Right cardiac atrium (tissue), 5 donors: ENCODE results near the gene OGFOD1. TPM values are rescaled to one million over a fixed set of nuclear protein-coding genes. Genes with fewer than 3 reads are reported as not detected.

Experiments used
- ATAC-seq, 2 donors: fragments of 200-7000 bp; cut with Tn5 transposase; one replicate each; pipeline versions ENCODE4 v1.8.0 to v1.9.1; 2020; ENCODE audit warnings: moderate library complexity in 2 of 2, mild to moderate bottlenecking in 1 of 2
- DNase-seq, 3 donors: peaks; one replicate each; pipeline ENCODE4 v3.0.0-alpha.2; 2020
- H3K27ac ChIP-seq: one replicate; pipeline ENCODE4 v1.5.1; 2013; ENCODE audit warnings: mild to moderate bottlenecking, low read length, control low read depth, moderate library complexity
- H3K27me3 ChIP-seq: one replicate; pipeline ENCODE4 v1.6.1; 2013; ENCODE audit not compliant: control insufficient read depth, insufficient read depth
- H3K4me1 ChIP-seq: one replicate; pipeline ENCODE4 v1.6.1; 2013; ENCODE audit warnings: low read length; ENCODE audit not compliant: control insufficient read depth, insufficient read depth
- H3K4me3 ChIP-seq: one replicate; pipeline ENCODE4 v1.5.1; 2013; ENCODE audit warnings: low read length, control low read depth
- H3K9me3 ChIP-seq: one replicate; pipeline ENCODE4 v1.6.1; 2013; ENCODE audit warnings: low read length; ENCODE audit not compliant: control insufficient read depth
- WGBS: extraction: QIAGEN DNeasy Blood & Tissue Kit; methylation state at CpG from one replicate; pipeline ENCODE4 v1.1.7; 2013; 5-methylcytosine and 5-hydroxymethylcytosine counted together
- intact Hi-C, 4 donors: fragments of 100-400 bp; cut with DNase I; formaldehyde crosslinking; loops; one replicate each; pipeline versions ENCODE4 v1.11.0 to v1.14.0; 2022 to 2023
- polyA plus RNA-seq: library from polyadenylated mRNA; stranded (reverse); fragments of 200-250 nt; gene quantifications from one replicate; pipeline ENCODE4 v1.2.3, GENCODE V29; 2013
- total RNA-seq, 4 donors: library from RNA; stranded (reverse); fragmentation: NEBNext Ultra II Directional; extraction: Animal tissue kit (Norgen Biotek cat#: 25700); gene quantifications; one replicate each; pipeline ENCODE4 v1.2.1, GENCODE V29; 2021
- donor health status: healthy with polysubstance abuse.
- donor health status: DM: no; HTN: yes; CAD: no.
- donor health status: DM: no; HTN: no; CAD: no.
- donor health status: DM: no; HTN: yes; CAD: no; lungs with severe emphysema.
- donor health status: DM: yes; HTN: yes; CAD: no.

OGFOD1 gene
- total and polyA plus RNA-seq, 5 donors, result 15.5 to 32.8 (median 29.2) TPM

DNA sequence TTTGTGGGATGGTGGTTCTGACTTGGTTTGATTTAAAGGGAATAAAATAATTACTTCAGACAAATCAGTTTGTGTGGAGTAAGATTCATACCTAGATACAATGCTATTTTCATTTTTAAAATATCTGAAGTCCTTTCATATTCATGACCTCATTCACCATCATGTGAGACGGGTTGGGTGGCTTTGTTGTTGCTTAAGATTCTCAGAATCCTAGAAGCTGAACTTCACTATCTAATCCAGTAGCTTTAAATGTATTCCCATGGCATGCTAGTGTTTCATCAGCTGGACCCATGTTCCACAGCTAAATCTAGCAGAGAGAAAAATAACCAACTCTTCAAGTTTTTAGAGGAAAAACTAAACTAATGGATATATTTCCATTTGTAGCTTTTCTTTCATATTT is 23.3 kb upstream of the OGFOD1 start:
- Histone ChIP-seq H3K27me3 (no peaks in the 10 kb centered on the region), H3K27ac (no peak overlapping the region), H3K9me3 (no peaks in the 10 kb centered on the region), H3K4me3 (no peak overlapping the region), H3K4me1 (no peaks in the 10 kb centered on the region)
- no peak for ATAC-seq
- no peak for DNase-seq
- intact Hi-C loops, result no loop called here
- 49% methylated on average over 1 of the region's 1 CpG for WGBS

DNA sequence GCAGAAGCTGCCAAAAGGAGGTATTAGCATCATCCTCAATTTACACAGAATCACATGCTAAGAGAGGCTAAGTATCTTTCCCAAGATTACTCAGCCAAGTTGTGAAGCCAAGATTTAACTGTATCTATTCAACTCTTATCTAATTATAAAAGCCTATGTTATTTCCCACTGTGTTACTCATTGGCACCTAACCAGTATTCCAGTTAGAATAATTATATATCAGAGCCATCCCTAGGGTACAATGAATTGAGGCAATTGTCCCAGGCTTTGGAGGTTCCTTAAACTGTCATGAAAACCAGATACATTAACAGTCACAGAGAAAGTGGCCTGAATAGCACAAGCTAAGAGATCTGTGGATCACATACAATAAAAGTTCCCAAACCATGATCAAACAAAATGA is 15.1 kb upstream of the OGFOD1 start:
- Histone ChIP-seq H3K27ac (no peak overlapping the region), H3K27me3 (no peaks in the 10 kb centered on the region), H3K9me3 (no peaks in the 10 kb centered on the region), H3K4me3 (no peak overlapping the region), H3K4me1 (no peaks in the 10 kb centered on the region)
- no peak for DNase-seq
- intact Hi-C loops, result no loop called here
- no peak for ATAC-seq

DNA sequence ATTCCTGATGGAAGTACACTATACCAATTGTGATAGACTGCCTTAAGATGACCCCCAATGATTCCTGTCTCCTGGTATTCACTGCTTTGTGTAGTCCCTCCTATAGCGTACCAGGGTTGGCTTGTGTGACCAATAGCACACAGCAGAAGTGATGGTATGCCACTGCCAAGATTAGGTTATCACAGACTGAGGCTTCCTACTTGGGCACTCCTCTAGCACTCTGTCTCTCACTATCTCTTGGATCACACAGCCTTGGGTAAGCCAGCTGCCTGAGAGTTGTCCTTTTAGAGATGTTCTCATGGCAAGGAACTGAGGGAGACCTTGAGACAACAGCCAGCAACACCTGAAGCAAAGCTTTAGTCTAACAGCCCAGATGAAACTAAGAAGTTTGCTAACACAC is 13.3 kb upstream of the OGFOD1 start:
- Histone ChIP-seq H3K9me3 (no peaks in the 10 kb centered on the region), H3K27ac (no peak overlapping the region), H3K27me3 (no peaks in the 10 kb centered on the region), H3K4me1 (no peaks in the 10 kb centered on the region), H3K4me3 (no peak overlapping the region)
- DNase-seq, result no peak
- intact Hi-C loops, result no loop called here
- peak in 1 of 2 donors; percentile 69 for ATAC-seq
- 79% methylated on average over 1 of the region's 1 CpG for WGBS

DNA sequence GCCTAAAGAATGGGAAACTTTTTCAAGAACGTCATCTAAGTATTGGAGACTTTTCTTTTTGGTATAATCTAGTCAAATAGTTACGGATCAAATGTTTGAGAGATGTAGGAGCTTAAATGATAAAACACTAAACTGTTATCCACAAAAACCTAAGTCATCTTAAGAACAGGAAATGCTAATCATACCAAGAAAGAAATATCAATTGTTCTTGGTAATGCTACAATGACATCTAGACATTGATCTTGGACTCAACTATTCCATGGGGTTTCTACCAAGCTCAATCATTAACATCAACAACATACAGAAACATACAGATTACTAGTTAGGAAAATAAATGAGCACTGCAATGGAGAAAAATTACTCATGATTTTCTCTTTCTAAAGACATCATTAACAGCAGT is 4.1 kb upstream of the OGFOD1 start:
- no peak for ATAC-seq
- WGBS, result 59% methylated on average over 2 of the region's 2 CpGs

DNA sequence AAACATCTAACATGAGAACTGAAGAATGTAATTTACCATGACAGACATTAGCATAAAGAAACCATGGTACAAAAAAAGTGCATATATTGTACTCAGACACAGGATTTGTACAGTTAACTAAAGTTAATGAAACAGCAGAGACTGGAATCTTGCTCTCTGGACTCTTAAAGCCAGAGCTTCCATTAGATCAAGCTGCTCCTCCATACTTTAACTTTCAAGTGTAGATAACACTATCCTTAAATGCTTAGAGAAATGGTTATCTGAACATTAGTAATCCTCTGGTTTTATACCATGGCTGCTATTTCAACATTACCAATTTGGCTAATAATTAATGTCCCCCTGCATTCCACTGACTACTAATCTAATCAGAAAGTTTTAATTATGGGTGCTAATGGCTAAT is 3.3 kb upstream of the OGFOD1 start:
- Histone ChIP-seq H3K4me1 (peaks cover 7% of the 10 kb centered on the region), H3K27me3 (no peaks in the 10 kb centered on the region), H3K27ac (no peak overlapping the region), H3K9me3 (no peaks in the 10 kb centered on the region), H3K4me3 (no peak overlapping the region)
- DNase-seq (no peak), ATAC-seq (no peak)
- intact Hi-C loops, result no loop called here

More for the DNA sequence above, 4.1 kb upstream of the OGFOD1 start:
- Histone ChIP-seq H3K27me3 (no peaks in the 10 kb centered on the region), H3K9me3 (no peaks in the 10 kb centered on the region), H3K4me3 (no peak overlapping the region), H3K27ac (no peak overlapping the region), H3K4me1 (peaks cover 4% of the 10 kb centered on the region)
- DNase-seq, result no peak
- intact Hi-C loops, result no loop called here

DNA sequence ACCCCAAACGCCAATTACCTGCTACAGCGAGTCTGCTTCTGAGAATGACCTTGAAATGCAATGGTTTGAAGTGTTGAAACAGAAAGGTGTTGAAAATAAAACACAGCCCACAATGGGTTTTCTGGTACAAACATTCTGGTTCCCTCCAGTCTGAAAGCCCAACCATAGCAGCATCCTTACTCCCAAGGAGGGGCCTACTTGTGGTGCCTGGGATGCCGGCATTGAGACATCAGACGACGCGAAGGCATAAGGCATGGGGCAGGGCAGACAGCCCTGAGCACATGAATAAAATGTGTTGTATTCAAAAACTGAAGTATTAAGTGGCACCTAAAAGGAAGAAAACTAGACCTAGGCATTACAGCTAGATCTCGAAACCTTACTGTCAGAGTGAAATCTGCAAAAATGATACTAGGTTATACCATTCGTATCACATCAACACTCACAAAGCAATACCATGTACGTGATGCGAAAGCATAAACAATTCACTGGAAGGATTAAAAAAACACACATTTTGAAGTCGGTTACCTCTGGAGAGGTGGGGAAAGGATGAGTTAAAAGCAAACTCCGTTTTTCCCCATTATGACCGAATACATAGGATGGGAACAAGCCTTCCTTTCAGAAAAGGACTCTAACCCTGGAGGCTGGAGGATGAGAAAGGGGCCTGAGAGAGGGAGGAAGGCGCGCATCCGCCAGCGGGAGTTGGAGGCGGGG is 924 bp upstream of the OGFOD1 start:
- intact Hi-C loops, result no loop called here
- Histone ChIP-seq H3K4me1 (peaks cover 7% of the 10 kb centered on the region), H3K9me3 (no peaks in the 10 kb centered on the region), H3K27ac (peak overlapping the region; percentile 80), H3K4me3 (peak overlapping the region; percentile 98), H3K27me3 (no peaks in the 10 kb centered on the region)
- DNase-seq, result no peak
- no peak for ATAC-seq
- 5% methylated on average over 18 of the region's 18 CpGs for WGBS

DNA sequence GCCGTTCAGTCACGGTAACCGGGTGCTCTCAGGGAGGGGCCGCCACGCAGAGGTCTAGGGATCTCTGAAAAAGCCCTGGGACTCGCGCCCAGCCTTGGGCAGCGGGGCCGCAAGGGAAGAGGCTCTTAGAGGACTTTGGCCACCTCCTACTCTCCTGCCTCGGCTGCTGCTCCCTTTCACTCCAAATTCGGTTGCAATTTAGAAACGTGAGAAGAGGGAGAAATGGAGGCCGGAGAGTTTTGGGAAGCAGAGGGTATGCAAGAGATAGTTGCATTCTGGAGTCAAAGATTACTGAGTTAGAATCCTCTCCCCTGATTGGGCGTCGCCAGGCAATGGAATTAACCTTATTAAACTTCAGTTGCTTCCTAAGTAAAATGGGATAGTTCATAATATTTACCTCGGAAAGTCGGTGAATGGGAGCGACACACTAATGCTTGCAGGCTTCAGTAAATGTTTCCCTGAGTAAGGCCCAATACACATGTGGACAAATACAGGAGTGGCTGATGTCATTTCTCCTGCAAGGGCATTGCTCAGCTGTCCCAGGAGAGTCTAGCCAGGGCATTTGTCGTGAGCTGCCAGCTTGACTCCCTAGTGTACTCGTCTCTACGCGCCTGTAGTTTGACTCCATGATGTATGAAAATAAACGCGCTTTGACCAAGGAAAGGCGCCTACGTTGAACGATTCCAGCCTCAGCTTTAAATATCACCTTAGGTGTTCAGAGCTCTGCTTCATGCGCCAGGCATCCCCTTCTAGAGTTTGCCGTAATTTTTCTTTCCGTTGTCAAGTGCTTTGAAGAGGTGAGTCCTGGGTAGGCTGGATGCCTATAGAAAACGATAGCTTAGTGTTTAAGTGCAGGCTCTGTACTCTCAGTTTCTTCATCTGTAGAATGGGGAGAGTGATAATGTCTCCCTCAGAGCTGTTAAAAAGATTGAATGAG is 667 bp downstream of the OGFOD1 start:
- no peaks in the 10 kb centered on the region for H3K9me3 ChIP-seq
- DNase-seq, result peak in 1 of 3 donors; percentile 29
- peak; percentile 58 to 71 for ATAC-seq
- H3K27me3 ChIP-seq, result no peaks in the 10 kb centered on the region
- intact Hi-C loops, result no loop called here
- H3K4me3 ChIP-seq, result peak overlapping the region; percentile 98
- H3K27ac ChIP-seq, result peak overlapping the region; percentile 81
- peaks cover 7% of the 10 kb centered on the region for H3K4me1 ChIP-seq
- 6% methylated on average over 31 of the region's 31 CpGs for WGBS

DNA sequence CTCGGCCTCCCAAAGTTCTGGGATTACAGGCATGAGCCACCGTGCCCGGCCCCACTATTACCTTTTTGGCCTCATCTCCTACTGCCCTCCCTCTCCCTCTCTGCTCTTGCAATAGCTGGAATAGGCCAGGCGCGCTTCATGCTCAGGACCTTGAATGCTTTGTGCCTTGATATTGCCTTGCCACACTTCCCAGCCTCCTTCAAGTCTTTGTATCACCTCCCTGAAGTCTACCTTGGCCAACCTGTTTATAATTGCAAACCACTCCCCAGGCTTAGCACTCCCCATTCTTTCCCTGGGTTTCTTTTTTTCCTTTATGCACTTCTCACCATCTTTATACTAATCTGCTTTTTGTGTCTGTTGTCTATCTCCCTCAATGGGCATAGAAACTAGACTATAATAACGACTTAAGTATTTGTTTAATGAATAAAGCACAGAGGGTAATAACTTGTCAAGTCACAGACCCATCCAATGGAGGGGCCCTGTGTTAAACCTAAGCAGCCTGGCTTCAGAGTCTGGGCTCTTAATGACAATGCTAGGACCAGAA is 6.6 kb downstream of the OGFOD1 start:
- intact Hi-C loops, result no loop called here

DNA sequence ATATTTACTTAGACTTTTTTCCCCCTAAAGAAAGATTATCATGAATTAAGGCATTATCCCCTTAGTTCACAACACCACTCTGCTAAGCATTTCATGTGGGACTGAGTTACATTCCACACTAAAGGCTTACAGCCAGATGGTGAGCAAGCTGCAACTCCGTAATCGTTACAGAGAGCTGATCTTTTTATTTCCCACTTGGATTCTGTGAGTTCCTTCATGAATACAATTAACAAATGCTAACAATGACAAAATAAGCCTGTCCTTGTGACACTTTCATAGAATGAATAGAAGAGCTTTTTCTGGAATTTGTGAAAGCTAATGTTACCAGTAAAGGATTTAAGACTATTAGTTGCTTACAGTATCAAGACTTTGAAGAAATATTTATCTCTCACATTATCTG is 8.7 kb downstream of the OGFOD1 start:
- H3K27ac ChIP-seq, result no peak overlapping the region
- H3K9me3 ChIP-seq, result no peaks in the 10 kb centered on the region
- H3K4me1 ChIP-seq, result no peaks in the 10 kb centered on the region
- intact Hi-C loops, result no loop called here
- DNase-seq (no peak), ATAC-seq (no peak)
- no peak overlapping the region for H3K4me3 ChIP-seq
- 65% methylated on average over 2 of the region's 2 CpGs for WGBS
- no peaks in the 10 kb centered on the region for H3K27me3 ChIP-seq

More for the DNA sequence above, 6.6 kb downstream of the OGFOD1 start:
- DNase-seq, result no peak
- 94% methylated on average over 6 of the region's 6 CpGs for WGBS
- H3K27ac ChIP-seq, result no peak overlapping the region
- no peak overlapping the region for H3K4me3 ChIP-seq
- ATAC-seq, result no peak
- H3K4me1 ChIP-seq, result no peaks in the 10 kb centered on the region
- no peaks in the 10 kb centered on the region for H3K9me3 ChIP-seq
- no peaks in the 10 kb centered on the region for H3K27me3 ChIP-seq

DNA sequence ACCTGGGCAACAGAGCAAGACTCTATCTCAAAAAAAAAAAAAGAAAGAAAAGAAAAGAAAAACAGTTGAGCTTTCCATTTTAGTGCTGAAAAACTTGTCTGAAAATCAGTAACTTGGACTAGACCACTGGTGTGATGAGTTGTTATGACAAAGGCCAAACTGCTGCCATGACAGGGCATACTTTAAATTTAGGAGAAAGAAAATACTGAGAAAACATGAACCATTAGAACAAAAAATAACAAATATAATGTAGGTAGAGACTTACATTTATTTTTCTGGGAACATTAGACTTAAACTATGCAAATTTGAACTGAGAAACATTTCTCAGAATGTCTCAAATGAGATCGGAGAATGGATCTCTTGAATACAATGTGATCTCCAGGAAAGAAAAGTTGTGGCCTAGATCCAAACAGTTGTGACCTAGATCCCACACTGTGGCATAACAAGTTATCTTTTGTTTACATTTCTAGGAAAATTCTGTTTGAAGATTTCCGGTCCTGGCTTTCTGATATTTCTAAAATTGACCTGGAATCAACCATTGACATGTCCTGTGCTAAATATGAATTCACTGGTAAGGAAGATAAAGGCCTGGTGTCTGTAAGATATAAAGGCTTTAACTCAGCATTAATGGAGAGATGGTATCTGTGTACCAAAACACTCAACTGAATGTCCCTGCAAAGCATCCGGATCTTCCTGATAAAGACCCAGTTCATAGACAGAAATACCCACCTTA is 10.9 kb downstream of the OGFOD1 start:
- H3K4me3 ChIP-seq, result no peak overlapping the region
- no peak for DNase-seq
- WGBS, result 74% methylated on average over 3 of the region's 3 CpGs
- no peaks in the 10 kb centered on the region for H3K27me3 ChIP-seq
- no peaks in the 10 kb centered on the region for H3K4me1 ChIP-seq
- intact Hi-C loops, result no loop called here
- no peaks in the 10 kb centered on the region for H3K9me3 ChIP-seq
- ATAC-seq, result no peak
- no peak overlapping the region for H3K27ac ChIP-seq

DNA sequence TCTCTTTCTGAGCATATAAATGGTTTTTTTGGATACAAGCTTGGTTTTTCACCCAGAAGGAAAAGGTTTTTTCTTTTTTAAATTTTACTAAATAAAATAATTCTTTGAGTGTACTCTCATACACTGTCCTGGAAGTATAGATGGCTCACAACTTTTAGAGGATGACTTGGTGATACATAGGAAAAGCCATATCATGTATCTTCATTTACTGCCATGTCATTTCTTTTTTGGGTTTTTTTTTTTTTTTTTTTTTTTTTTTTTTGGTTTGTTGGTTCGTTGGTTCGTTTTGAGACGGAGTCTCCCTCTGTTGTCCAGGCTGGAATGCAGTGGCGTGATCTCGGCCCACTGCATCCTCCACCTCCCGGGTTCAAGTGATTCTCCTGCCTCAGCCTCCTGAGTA is 11.8 kb downstream of the OGFOD1 start:
- 97% methylated on average over 6 of the region's 6 CpGs for WGBS
- H3K4me3 ChIP-seq, result no peak overlapping the region
- no peaks in the 10 kb centered on the region for H3K27me3 ChIP-seq
- no peaks in the 10 kb centered on the region for H3K4me1 ChIP-seq
- H3K9me3 ChIP-seq, result no peaks in the 10 kb centered on the region
- no peak overlapping the region for H3K27ac ChIP-seq
- intact Hi-C loops, result no loop called here
- ATAC-seq, result no peak
- DNase-seq, result no peak
